Gastrocnemius medialis (tissue), 4 donors: ENCODE measurements around the gene KAZN.

Experiments
- CTCF ChIP-seq, 5 experiments: fragments of 450-650 bp in 3 of 5; fragments of 200-600 bp in 2 of 5; sonication (generic) in 2 of 5; IDR thresholded peaks in 4 of 5; conservative IDR thresholded peaks in 1 of 5; 1 replicate in 4 of 5; 2 replicates in 1 of 5; pipeline ENCODE4 v1.5.1; 2016 to 2019; ENCODE audit warnings: antibody characterized with exemption in 5 of 5, mild to moderate bottlenecking in 3 of 5, moderate library complexity in 3 of 5
- POLR2A ChIP-seq, 2 donors: fragments of 450-650 bp; IDR thresholded peaks; one replicate each; pipeline ENCODE4 v1.6.1; 2017; ENCODE audit warnings: antibody characterized with exemption in 2 of 2, mild to moderate bottlenecking in 2 of 2, moderate library complexity in 2 of 2

GRCh38 chr1:15139654-15140350 is 541.3 kb downstream of the KAZN start:
- TF ChIP-seq CTCF (IDR thresholded peaks at IDR 0.05 in 4 of 5, conservative IDR thresholded peaks at IDR 0.05 in 1 of 5) (no peak), POLR2A (IDR thresholded peaks at IDR 0.05) (no peak)
